Urothelium cell line (cell line): ENCODE data around the gene BORCS8.
"Not testable (repeated sequence)": the region's sequence is repeated elsewhere in the genome, so short reads cannot be mapped to it uniquely, and the experiment has no call there.

ENCODE experiments used
- DNase-seq: peaks from one replicate; pipeline ENCODE4 v3.0.0; 2011; ENCODE audit warnings: low spot score, mixed read lengths
- FAIRE-seq: peaks from 2 replicates; lab custom pipeline; 2011; peaks lifted over from hg19 to GRCh38; lab: Jason Lieb, UNC

Gene BORCS8

GRCh38 chr19:19154768-19155494 is 37.0 kb downstream of the BORCS8 start:
- FAIRE-seq (no peak), DNase-seq (no peak)

GRCh38 chr19:19152668-19153384 is 39.1 kb downstream of the BORCS8 start:
- no peak for DNase-seq
- FAIRE-seq = no peak

- FAIRE-seq (no peak), DNase-seq (no peak)
Measured at GRCh38 chr19:19151418-19151817, 40.5 kb downstream of the BORCS8 start.

DNA sequence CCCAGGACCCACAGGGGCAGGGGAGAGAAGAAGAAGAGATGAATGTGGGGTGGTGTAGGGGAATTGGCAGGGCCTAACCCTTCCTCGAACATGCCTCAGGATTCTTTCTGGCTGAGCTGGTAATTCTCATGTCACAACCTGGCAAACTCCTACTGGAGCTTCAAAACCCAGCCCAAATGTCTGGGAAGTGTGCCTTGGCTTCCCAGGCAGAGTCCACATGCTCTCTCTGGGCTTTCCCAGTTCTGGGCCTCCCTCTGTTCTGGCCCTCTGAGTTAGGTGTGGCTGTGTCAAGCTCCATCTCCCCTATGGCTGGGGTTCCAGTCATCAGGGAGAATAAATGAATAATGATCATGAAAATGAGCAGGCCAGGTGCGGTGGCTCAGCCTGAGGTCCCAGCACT is 42.5 kb downstream of the BORCS8 start:
- FAIRE-seq (no peak), DNase-seq (no peak)

DNA sequence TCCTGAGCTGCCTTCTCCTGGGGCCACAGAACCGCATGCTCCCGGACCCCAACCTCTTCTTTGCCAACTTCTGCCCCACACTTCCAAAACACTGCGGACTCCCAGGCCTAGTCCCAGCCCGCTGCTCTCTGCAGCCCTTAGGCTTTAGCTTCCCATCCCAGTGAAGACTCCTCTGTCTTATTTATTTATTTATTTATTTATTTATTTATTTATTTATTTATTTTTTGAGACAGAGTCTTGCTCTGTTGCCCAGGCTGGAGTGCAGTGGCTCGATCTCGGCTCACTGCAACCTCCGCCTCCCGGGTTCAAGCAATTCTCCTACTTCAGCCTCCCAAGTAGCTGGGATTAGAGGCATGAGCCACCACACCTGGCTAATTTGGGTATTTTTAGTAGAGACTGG is 43.4 kb downstream of the BORCS8 start:
- FAIRE-seq, DNase-seq: not testable (repeated sequence)

DNA sequence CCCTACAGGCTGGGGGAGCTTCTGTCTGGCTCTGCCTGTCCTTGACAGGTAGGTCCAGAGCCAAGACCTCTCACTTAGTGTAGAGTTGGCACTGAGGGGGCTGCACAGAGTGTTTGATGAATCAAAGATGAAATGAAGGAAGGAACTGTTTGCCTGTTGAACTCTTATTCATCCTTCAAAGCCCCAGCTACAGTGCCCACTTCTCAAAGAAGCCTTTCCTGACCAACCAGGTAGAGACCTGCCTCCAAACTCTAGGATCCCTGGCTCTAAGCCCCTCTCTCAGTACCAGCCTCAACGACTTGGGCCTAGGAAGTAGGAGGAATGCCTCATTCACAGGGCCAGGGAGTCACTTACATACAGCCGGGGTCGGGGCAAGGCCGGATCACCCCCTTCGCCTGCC is 44.6 kb downstream of the BORCS8 start:
- no peak for FAIRE-seq

GRCh38 chr19:19146865-19147264 is 45.1 kb downstream of the BORCS8 start:
- no peak for FAIRE-seq
- no peak for DNase-seq

More for the DNA sequence above, 44.6 kb downstream of the BORCS8 start:
- no peak for DNase-seq

GRCh38 chr19:19145684-19146608 is 46.0 kb downstream of the BORCS8 start:
- FAIRE-seq (no peak), DNase-seq (peak; percentile 66)

DNA sequence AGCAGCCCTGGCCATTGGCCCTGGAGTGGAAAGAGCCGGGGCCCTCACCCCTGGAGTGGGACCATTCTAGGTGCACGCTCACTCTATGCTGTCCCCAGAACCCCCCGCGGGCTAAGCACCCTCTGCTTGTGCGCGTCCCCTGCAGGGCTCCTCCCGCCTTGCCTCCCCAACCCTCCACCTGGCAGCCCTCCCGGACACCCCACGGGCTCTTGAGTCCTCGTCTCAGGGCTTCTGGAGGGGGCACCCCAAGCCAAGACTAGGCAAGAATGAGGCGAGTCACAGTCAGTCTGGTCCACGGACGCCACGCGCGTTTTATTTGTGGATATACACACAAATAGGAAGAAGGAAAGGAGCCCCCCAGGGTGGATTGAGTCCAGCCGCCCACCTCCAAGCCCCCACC is 46.7 kb downstream of the BORCS8 start:
- FAIRE-seq (no peak), DNase-seq (no peak)

- no peak for FAIRE-seq
- no peak for DNase-seq
Measured at GRCh38 chr19:19142347-19142746, 49.6 kb downstream of the BORCS8 start.

DNA sequence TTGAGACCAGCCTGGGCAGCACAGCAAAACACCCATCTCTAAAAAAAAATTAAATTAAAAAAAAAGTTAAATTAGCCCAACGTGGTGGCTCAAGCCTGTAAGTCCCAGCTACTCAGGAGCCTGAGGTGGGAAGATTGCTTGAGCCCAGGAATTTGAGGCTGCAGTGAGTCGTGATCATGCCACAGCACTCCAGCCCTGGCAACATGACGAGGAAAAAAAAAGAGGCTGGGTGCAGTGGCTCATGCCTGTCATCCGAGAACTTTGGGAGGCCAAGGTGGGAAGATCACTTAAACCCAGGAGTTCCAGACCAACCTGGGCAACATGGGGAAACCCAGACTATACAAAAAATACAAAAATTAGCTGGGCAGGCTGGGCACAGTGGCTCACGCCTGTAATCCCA is 51.5 kb downstream of the BORCS8 start:
- DNase-seq = no peak
- FAIRE-seq = no peak

DNA sequence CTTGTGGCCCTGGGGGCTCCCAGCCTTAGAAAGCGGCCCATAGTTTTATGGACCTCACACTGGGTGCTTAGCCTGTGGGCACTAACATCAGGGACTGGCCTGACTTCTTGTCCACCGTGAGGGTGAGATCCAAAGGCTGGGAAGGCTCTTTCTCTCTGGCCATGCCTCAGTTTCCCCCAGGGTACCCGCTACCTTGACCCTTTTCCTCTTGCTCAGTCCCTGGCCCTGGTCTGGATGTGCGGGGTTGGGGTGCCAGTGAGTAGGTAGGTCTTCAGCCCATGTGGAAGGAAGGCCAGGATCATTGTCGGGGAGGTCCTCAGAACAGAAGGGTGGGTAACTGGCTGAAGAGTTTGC is 52.1 kb downstream of the BORCS8 start:
- FAIRE-seq = no peak
- no peak for DNase-seq

- FAIRE-seq (no peak), DNase-seq (peak; percentile 98)
Measured at GRCh38 chr19:19138109-19138981, 53.6 kb downstream of the BORCS8 start, which contains the start of gene TMEM161A. Gene TMEM161A, minus strand, starts transcription at chr19:19138478. Its CDS starts 50 bp downstream, at chr19:19138428.

- DNase-seq = no peak
Measured at GRCh38 chr19:19137556-19138108, 54.3 kb downstream of the BORCS8 start.

DNA sequence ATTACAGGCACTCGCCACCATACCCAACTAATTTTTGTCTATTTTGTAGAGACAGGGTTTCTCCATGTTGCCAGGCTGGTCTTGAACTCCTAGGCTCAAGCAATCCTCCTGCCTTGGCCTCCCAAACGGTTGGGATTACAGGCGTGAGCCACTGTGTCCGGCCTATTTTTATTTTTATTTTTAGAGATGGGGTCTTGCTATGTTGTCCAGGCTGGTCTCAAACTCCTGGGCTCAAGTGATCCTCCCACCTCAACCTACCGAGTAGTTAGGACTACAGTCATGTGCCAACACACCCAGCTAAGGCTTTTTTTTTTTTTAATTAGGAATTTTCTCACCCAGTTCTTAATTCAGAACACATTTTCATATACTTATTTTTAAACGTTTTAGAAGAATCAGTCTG is 56.2 kb downstream of the BORCS8 start:
- not testable (repeated sequence) for FAIRE-seq, DNase-seq

More at GRCh38 chr19:19137556-19138108, 54.3 kb downstream of the BORCS8 start:
- FAIRE-seq = no peak

DNA sequence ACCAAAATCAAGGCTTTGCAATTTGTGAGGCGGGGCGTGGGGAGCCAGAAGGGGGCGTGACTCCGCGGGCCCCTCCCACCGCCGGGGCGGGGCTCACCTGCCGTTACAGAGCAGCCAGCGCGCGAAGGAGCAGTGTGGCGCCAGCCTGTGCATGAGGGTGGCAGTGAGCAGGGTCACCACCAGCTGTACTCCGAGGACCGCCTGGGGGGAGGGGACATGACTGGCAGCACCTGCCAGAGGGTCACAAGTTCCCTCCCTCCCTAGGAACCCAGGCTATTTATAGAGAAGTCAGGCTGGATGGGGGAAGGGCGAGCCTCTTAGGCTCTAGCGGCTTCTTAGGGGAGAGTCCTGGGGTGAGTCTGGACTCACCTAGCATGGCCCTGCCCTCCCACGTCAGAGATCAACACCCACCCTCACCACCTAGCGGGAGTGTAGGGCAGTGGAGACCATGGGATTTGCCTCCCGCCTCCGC is 57.2 kb downstream of the BORCS8 start:
- FAIRE-seq (no peak), DNase-seq (no peak)

DNA sequence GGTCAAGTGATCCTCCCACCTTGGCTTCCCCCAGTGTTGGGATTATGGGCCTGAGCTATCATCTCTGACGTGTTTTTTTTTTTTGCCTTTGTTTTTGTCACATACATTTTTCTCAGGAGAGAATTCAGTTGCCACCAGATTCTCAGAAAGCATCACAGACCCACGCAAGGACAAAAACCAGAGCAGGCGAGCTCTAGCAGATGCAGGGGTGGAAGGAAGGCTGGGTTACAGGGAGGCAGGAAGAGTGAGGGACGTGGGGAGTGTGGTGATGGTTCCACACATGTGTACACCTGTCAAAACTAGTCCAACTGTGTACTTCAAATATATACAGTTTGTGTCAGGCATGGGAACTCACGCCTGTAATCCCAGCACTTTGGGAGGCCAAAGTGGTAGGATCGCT is 58.0 kb downstream of the BORCS8 start:
- FAIRE-seq (no peak), DNase-seq (no peak)

DNA sequence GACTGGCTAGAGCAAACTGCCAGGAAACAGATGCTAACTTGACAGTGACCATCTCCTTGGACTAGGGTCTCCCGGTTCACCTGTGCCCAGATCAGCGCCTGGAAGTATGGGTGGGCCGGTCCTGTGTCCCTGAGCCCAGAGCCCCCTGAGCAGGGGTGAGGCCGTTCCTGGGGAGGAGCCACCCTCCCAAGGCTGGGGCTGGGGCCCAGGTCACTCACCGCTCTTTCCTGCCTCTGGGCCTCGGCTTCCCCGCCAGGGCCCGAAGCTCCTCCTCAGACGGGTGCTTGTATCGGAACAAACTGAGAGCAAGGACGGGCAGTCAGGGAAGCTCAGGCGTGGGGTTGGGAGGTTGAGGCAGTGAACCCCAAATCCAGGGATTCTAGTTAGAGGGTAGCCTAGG is 59.0 kb downstream of the BORCS8 start:
- DNase-seq = no peak
- FAIRE-seq = no peak

GRCh38 chr19:19131989-19132388 is 60.0 kb downstream of the BORCS8 start:
- no peak for FAIRE-seq
- DNase-seq = no peak
